B cell (primary cell): ENCODE data around the gene HSPB8. TPM values are rescaled to one million over a fixed set of nuclear protein-coding genes. Genes with fewer than 3 reads are reported as not detected.

Source experiments
- ATAC-seq: fragments of 200-7000 bp; cut with Tn5 transposase; one replicate; pipeline ENCODE4 v1.10.0; 2021; ENCODE audit warnings: low read depth, mild to moderate bottlenecking, moderate number of reproducible peaks, moderate library complexity
- CTCF ChIA-PET: fragments of 350-600 bp; sonication (Branson Sonifier 250); formaldehyde crosslinking; loops from one replicate; lab custom pipeline; 2021; ENCODE audit warnings: antibody characterized with exemption, inconsistent platforms; lab: Charles Lee
- POLR2A ChIA-PET: fragments of 350-600 bp; sonication (Branson Sonifier 250); formaldehyde crosslinking; loops from one replicate; lab custom pipeline; 2021; ENCODE audit warnings: antibody characterized with exemption; lab: Charles Lee
- DNase-seq: peaks from one replicate; pipeline ENCODE4 v3.0.0; 2013
- H2AFZ ChIP-seq: 2 replicates; pipeline ENCODE4 v1.6.1; 2012; ENCODE audit warnings: mild to moderate bottlenecking, low read depth, low read length; ENCODE audit not compliant: insufficient read depth, poor library complexity, severe bottlenecking
- H3K27ac ChIP-seq, 2 donors: 1 replicate in 1 of 2; 2 replicates in 1 of 2; pipeline ENCODE4 v1.5.1; 2012 to 2013; ENCODE audit warnings: low read length in 2 of 2, mild to moderate bottlenecking in 2 of 2, moderate library complexity in 1 of 2
- H3K27me3 ChIP-seq, 4 experiments: fragments of 200-600 bp in 1 of 4; sonication (generic) in 1 of 4; replicated peaks in 1 of 4; 1 replicate in 2 of 4; 2 replicates in 2 of 4; pipeline versions ENCODE4 v1.6.1 to v1.7.0; 2013 to 2016; ENCODE audit warnings: low read length in 3 of 4, mild to moderate bottlenecking in 2 of 4, mixed read lengths in 1 of 4, moderate library complexity in 1 of 4; ENCODE audit not compliant: insufficient read depth in 4 of 4, control insufficient read depth in 3 of 4; ENCODE audit errors: control extremely low read depth in 1 of 4
- H3K36me3 ChIP-seq, 2 experiments: replicated peaks in 1 of 2; 1 replicate in 1 of 2; 2 replicates in 1 of 2; pipeline versions ENCODE4 v1.6.1 to v1.7.1; 2013; ENCODE audit warnings: low read length in 1 of 2; ENCODE audit not compliant: insufficient read depth in 2 of 2, control insufficient read depth in 1 of 2; ENCODE audit errors: control extremely low read depth in 1 of 2, extremely low read depth in 1 of 2
- H3K4me1 ChIP-seq, 2 donors: fragments of 200-600 bp in 1 of 2; sonication (generic) in 1 of 2; 1 replicate in 1 of 2; 2 replicates in 1 of 2; pipeline versions ENCODE4 v1.5.1 to v1.6.1; 2013 to 2017; ENCODE audit warnings: low read length in 2 of 2; ENCODE audit not compliant: control insufficient read depth in 2 of 2, insufficient read depth in 2 of 2
- H3K4me2 ChIP-seq: replicated peaks from 2 replicates; pipeline ENCODE3; 2012; ENCODE audit warnings: mild to moderate bottlenecking, low read depth, low read length; ENCODE audit not compliant: poor library complexity, severe bottlenecking
- H3K4me3 ChIP-seq, 5 experiments: fragments of 200-600 bp in 1 of 5; sonication (generic) in 1 of 5; 1 replicate in 3 of 5; 2 replicates in 2 of 5; pipeline versions ENCODE4 v1.5.1 to v1.7.0; 2011 to 2016; ENCODE audit warnings: low read length in 4 of 5, mild to moderate bottlenecking in 4 of 5, low read depth in 2 of 5, control low read depth in 1 of 5, moderate library complexity in 1 of 5; ENCODE audit not compliant: insufficient read depth in 1 of 5; ENCODE audit errors: control extremely low read depth in 1 of 5, extremely low read depth in 1 of 5
- H3K79me2 ChIP-seq: fragments of 200-600 bp; sonication (generic); one replicate; pipeline ENCODE4 v1.6.0; 2016; ENCODE audit warnings: low read length; ENCODE audit not compliant: control insufficient read depth, insufficient read depth
- H3K9ac ChIP-seq: fragments of 200-600 bp; sonication (generic); 2 replicates; pipeline ENCODE4 v1.6.1; 2017; ENCODE audit warnings: mild to moderate bottlenecking, low read length, moderate library complexity
- H3K9me3 ChIP-seq, 3 donors: one replicate each; pipeline versions ENCODE4 v1.6.1 to v1.7.1; 2013; ENCODE audit warnings: low read length in 2 of 3; ENCODE audit not compliant: control insufficient read depth in 2 of 3, insufficient read depth in 1 of 3; ENCODE audit errors: control extremely low read depth in 1 of 3
- H4K20me1 ChIP-seq: 2 replicates; pipeline ENCODE4 v1.6.0; 2012; ENCODE audit warnings: mild to moderate bottlenecking, low read length; ENCODE audit not compliant: insufficient read depth, control insufficient read depth, poor library complexity, severe bottlenecking
- H3K27ac Mint-ChIP-seq: one replicate; pipeline ENCODE4 v1.8.0; 2021; ENCODE audit warnings: mixed read lengths
- H3K27me3 Mint-ChIP-seq: one replicate; pipeline ENCODE4 v1.8.0; 2021; ENCODE audit warnings: mixed read lengths
- H3K4me1 Mint-ChIP-seq: one replicate; pipeline ENCODE4 v1.8.0; 2021; ENCODE audit warnings: mixed read lengths
- H3K4me3 Mint-ChIP-seq: one replicate; pipeline ENCODE4 v1.8.0; 2021; ENCODE audit warnings: mixed read lengths
- H3K9me3 Mint-ChIP-seq: one replicate; pipeline ENCODE4 v1.8.0; 2022; ENCODE audit warnings: mixed read lengths; ENCODE audit not compliant: insufficient read depth
- EZH2 ChIP-seq: IDR thresholded peaks from 2 replicates; pipeline ENCODE4 v1.6.1; 2012; ENCODE audit warnings: borderline replicate concordance, low read depth, mild to moderate bottlenecking, moderate library complexity, low read length; ENCODE audit not compliant: insufficient read depth, poor library complexity, severe bottlenecking
- WGBS: methylation state at CpG from one replicate; pipeline ENCODE4 v1.1.5; 2013; ENCODE audit warnings: missing lambda C conversion rate; ENCODE audit not compliant: insufficient coverage; 5-methylcytosine and 5-hydroxymethylcytosine counted together
- intact Hi-C: fragments of 100-400 bp; cut with micrococcal nuclease; formaldehyde crosslinking; loops from one replicate; pipeline ENCODE4 v1.10.0; 2022
- polyA plus RNA-seq: library from polyadenylated mRNA; depleted of rRNA; stranded (reverse); fragments of >200 nt; gene quantifications from 2 replicates; pipeline ENCODE4 v1.2.3, GENCODE V29; 2012
- total RNA-seq, 2 donors: library from RNA; stranded (reverse); fragments of 120-200 nt in 1 of 2; gene quantifications; 1 replicate in 1 of 2; 2 replicates in 1 of 2; pipeline versions ENCODE4 v1.2.3 to v1.2.4, GENCODE V29; 2013 to 2022
- TF ChIP-seq, protein P1 (sequence below): fragments of 200-600 bp; IDR thresholded peaks from one replicate; pipeline ENCODE4 v1.8.0; 2022; ENCODE audit warnings: antibody characterized with exemption, mild to moderate bottlenecking

HSPB8 gene
- total and polyA plus RNA-seq, 2 donors (not counting 1 experiment from before 2014, with no cell fraction given), result not detected

DNA sequence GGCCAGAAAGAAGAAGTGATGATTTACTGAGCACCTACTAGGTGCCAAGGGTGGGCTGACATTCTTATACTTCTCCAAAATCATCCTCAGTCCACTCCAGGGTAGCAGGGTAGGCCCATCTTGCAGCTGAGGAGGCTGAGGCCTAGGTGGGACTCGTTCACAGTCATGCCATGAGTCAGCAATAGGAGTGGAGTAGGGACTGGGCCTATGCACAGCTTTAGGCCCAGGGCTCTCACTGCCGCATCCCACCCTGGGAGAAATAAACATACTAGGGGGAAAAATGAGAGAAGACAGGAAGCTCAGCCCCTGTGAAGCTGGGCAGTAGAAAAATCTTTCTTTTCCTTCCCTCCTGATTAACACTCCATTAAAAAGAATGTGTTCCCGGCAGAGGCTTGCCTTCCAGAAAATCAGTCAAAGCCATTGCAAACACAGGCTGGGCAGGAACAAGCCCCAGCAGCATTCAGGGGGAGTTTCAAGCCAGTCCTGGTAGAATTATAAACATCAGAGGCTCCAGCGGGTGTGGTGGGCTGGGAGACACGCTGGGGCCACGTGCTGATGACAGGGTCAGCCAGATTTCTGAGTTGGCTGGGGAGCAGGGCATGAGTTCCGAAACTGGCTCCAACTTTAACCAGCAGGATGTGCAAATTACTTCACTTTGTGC is 1.8 kb downstream of the HSPB8 start:
- no peak overlapping the region for H3K4me2 ChIP-seq
- no peak overlapping the region for H3K4me3 Mint-ChIP-seq
- H3K4me1 ChIP-seq, result no peaks in the 10 kb centered on the region
- no peak overlapping the region for H3K4me3 ChIP-seq
- no peak overlapping the region for H2AFZ ChIP-seq
- H3K79me2 ChIP-seq, result no peaks in the 10 kb centered on the region
- peaks cover 0 to 12% (median 0%) of the 10 kb centered on the region in 3 donors for H3K9me3 ChIP-seq
- WGBS, result 50% methylated on average over 6 of the region's 7 CpGs
- no peak for DNase-seq
- H3K27ac ChIP-seq, result no peak overlapping the region
- no peaks in the 10 kb centered on the region for H3K4me1 Mint-ChIP-seq
- POLR2A ChIA-PET, result no interaction called here
- no peaks in the 10 kb centered on the region for H4K20me1 ChIP-seq
- no peak for TF ChIP-seq EZH2
- TF ChIP-seq, protein P1, sequence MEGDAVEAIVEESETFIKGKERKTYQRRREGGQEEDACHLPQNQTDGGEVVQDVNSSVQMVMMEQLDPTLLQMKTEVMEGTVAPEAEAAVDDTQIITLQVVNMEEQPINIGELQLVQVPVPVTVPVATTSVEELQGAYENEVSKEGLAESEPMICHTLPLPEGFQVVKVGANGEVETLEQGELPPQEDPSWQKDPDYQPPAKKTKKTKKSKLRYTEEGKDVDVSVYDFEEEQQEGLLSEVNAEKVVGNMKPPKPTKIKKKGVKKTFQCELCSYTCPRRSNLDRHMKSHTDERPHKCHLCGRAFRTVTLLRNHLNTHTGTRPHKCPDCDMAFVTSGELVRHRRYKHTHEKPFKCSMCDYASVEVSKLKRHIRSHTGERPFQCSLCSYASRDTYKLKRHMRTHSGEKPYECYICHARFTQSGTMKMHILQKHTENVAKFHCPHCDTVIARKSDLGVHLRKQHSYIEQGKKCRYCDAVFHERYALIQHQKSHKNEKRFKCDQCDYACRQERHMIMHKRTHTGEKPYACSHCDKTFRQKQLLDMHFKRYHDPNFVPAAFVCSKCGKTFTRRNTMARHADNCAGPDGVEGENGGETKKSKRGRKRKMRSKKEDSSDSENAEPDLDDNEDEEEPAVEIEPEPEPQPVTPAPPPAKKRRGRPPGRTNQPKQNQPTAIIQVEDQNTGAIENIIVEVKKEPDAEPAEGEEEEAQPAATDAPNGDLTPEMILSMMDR, result no peak
- peaks cover 0 to 9% (median 0%) of the 10 kb centered on the region in 4 experiments for H3K27me3 ChIP-seq
- H3K27me3 Mint-ChIP-seq, result peaks cover 13% of the 10 kb centered on the region
- H3K9me3 Mint-ChIP-seq, result no peaks in the 10 kb centered on the region
- ATAC-seq, result no peak
- no peak overlapping the region for H3K27ac Mint-ChIP-seq
- H3K36me3 ChIP-seq, result no peaks in the 10 kb centered on the region
- H3K9ac ChIP-seq, result no peak overlapping the region
- intact Hi-C loops, result no loop called here
- CTCF ChIA-PET, result no interaction called here

DNA sequence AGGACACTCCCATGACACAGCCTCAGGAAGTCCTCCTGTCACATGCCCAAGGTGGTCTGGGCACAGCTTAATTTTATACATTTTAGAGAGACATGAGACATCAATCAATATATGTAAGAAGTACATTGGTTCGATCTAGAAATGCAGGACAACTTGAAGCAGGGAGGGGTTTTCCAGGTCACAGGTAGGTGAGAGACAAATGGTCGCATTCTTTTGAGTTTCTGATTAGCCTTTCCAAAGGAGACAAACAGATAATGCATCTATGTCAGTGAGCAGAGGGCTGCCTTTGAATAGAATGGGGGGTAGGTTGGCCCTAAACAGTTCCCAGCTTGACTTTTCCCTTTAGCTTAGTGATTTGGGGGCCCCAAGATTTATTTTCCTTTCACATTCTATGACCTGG is 2.5 kb downstream of the HSPB8 start:
- no peaks in the 10 kb centered on the region for H3K4me1 ChIP-seq
- H3K9ac ChIP-seq, result no peak overlapping the region
- H3K27ac ChIP-seq, result no peak overlapping the region
- no peak overlapping the region for H3K4me3 ChIP-seq
- H3K36me3 ChIP-seq, result no peaks in the 10 kb centered on the region
- CTCF ChIA-PET, result no interaction called here
- no peak for DNase-seq
- peaks cover 10% of the 10 kb centered on the region for H3K27me3 Mint-ChIP-seq
- 67% methylated on average over 1 of the region's 2 CpGs for WGBS
- H3K9me3 Mint-ChIP-seq, result no peaks in the 10 kb centered on the region
- H3K27ac Mint-ChIP-seq, result no peak overlapping the region
- peaks cover 0 to 9% (median 0%) of the 10 kb centered on the region in 4 experiments for H3K27me3 ChIP-seq
- no peak overlapping the region for H2AFZ ChIP-seq
- H3K4me3 Mint-ChIP-seq, result no peak overlapping the region
- ATAC-seq, result no peak
- peaks cover 0 to 12% (median 0%) of the 10 kb centered on the region in 3 donors for H3K9me3 ChIP-seq
- no peak for TF ChIP-seq EZH2
- TF ChIP-seq, protein P1, result no peak
- intact Hi-C loops, result no loop called here
- H3K4me2 ChIP-seq, result no peak overlapping the region
- POLR2A ChIA-PET, result no interaction called here
- H3K4me1 Mint-ChIP-seq, result no peaks in the 10 kb centered on the region
- H4K20me1 ChIP-seq, result no peaks in the 10 kb centered on the region
- H3K79me2 ChIP-seq, result no peaks in the 10 kb centered on the region
